Measurements from ENCODE around the gene PTPRQ.

GRCh38 chr12:80707126-80707829, 263.2 kb downstream of the PTPRQ start, which contains the start of gene MYF6:
- TF ChIP-seq, protein P1, sequence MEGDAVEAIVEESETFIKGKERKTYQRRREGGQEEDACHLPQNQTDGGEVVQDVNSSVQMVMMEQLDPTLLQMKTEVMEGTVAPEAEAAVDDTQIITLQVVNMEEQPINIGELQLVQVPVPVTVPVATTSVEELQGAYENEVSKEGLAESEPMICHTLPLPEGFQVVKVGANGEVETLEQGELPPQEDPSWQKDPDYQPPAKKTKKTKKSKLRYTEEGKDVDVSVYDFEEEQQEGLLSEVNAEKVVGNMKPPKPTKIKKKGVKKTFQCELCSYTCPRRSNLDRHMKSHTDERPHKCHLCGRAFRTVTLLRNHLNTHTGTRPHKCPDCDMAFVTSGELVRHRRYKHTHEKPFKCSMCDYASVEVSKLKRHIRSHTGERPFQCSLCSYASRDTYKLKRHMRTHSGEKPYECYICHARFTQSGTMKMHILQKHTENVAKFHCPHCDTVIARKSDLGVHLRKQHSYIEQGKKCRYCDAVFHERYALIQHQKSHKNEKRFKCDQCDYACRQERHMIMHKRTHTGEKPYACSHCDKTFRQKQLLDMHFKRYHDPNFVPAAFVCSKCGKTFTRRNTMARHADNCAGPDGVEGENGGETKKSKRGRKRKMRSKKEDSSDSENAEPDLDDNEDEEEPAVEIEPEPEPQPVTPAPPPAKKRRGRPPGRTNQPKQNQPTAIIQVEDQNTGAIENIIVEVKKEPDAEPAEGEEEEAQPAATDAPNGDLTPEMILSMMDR (IDR thresholded peaks at IDR 0.05): no peak
- TF ChIP-seq EZH2 (IDR thresholded peaks at IDR 0.05) (no peak), EZH2phosphoT487 (IDR thresholded peaks at IDR 0.05) (no peak)

Data from neural progenitor cell (in vitro differentiated cells).